A549 (cell line): ENCODE data around the gene C15orf39. TPM values are rescaled to one million over a fixed set of nuclear protein-coding genes. Genes with fewer than 3 reads are reported as not detected.
A peak's percentile ranks its signal among the peaks of the same experiment; 100 is the strongest.

Experiments used
- ATAC-seq, 2 experiments: fragments of 200-7000 bp in 1 of 2; fragments of >200 bp in 1 of 2; cut with Nextera tagmentation in 1 of 2; cut with Tn5 transposase in 1 of 2; 3 replicates each; pipeline versions ENCODE4 v1.8.0 to v1.9.1; 2018 to 2020; ENCODE audit warnings: mild to moderate bottlenecking in 1 of 2, moderate library complexity in 1 of 2
- CTCF ChIA-PET: fragments of 300-600 bp; sonication (Branson Sonifier 250); formaldehyde crosslinking; extraction: SDS; loops from one replicate; lab custom pipeline; 2021; ENCODE audit warnings: antibody characterized with exemption, inconsistent platforms; lab: Yijun Ruan, JAX
- POLR2A ChIA-PET: fragments of 350-600 bp; formaldehyde crosslinking; extraction: SDS; loops from one replicate; lab custom pipeline; 2021; ENCODE audit warnings: antibody characterized with exemption, inconsistent platforms; lab: Yijun Ruan, JAX
- DNase-seq, 2 experiments: peaks; one replicate each; pipeline versions ENCODE4 v3.0.0 to v3.0.0-alpha.2; 2011 to 2016; ENCODE audit warnings: low read depth in 1 of 2, low spot score in 1 of 2
- FAIRE-seq: peaks from 2 replicates; lab custom pipeline; 2011; peaks lifted over from hg19 to GRCh38; lab: Jason Lieb, UNC
- H3K27ac ChIP-seq, 2 experiments: fragments of >200 bp; sonication (Bioruptor Twin); formaldehyde crosslinking; 3 replicates each; pipeline ENCODE4 v1.5.1; 2016 to 2017
- H3K4me1 ChIP-seq: fragments of >200 bp; sonication (Bioruptor Twin); formaldehyde crosslinking; 3 replicates; pipeline ENCODE4 v1.6.1; 2016
- H3K4me2 ChIP-seq: fragments of >200 bp; sonication (Bioruptor Twin); formaldehyde crosslinking; 3 replicates; pipeline ENCODE4 v1.6.1; 2016
- H3K4me3 ChIP-seq: fragments of >200 bp; sonication (Bioruptor Twin); formaldehyde crosslinking; 3 replicates; pipeline ENCODE4 v1.5.1; 2016
- H3K9me3 ChIP-seq: fragments of >200 bp; sonication (Bioruptor Twin); formaldehyde crosslinking; 3 replicates; pipeline ENCODE4 v1.6.1; 2016
- CBX2 ChIP-seq: fragments of 200-600 bp; sonication (generic); IDR thresholded peaks from 2 replicates; pipeline ENCODE4 v1.6.1; 2016; ENCODE audit warnings: low read depth, mild to moderate bottlenecking, borderline replicate concordance
- CHD4 ChIP-seq: fragments of 200-600 bp; sonication (generic); IDR thresholded peaks from 2 replicates; pipeline ENCODE4 v1.6.1; 2016; ENCODE audit warnings: antibody characterized with exemption, mild to moderate bottlenecking, borderline replicate concordance
- EHMT2 ChIP-seq: fragments of 200-600 bp; sonication (generic); IDR thresholded peaks from 2 replicates; pipeline ENCODE4 v1.6.1; 2016; ENCODE audit warnings: antibody characterized with exemption, low read depth, mild to moderate bottlenecking, moderate library complexity
- EP300 ChIP-seq, 2 experiments: fragments of >200 bp; sonication (Bioruptor Twin); formaldehyde crosslinking; IDR thresholded peaks; 2 replicates in 1 of 2; 3 replicates in 1 of 2; pipeline ENCODE4 v1.6.1; 2016 to 2017
- FOSB ChIP-seq: fragments of 250-450 bp; sonication (Bioruptor Pico); IDR thresholded peaks from 2 replicates; pipeline ENCODE4 v1.5.0; 2020; ENCODE audit warnings: mild to moderate bottlenecking, moderate library complexity
- HEYL ChIP-seq: fragments of 250-450 bp; sonication (Bioruptor Pico); IDR thresholded peaks from 2 replicates; pipeline ENCODE4 v1.8.0; 2021; ENCODE audit warnings: mild to moderate bottlenecking, moderate library complexity
- HOXB5 ChIP-seq: fragments of 250-450 bp; sonication (Bioruptor Pico); IDR thresholded peaks from 2 replicates; pipeline ENCODE4 v1.5.0; 2020; ENCODE audit warnings: mild to moderate bottlenecking, moderate library complexity
- JUN ChIP-seq, 2 experiments: fragments of >200 bp; sonication (Bioruptor Twin); formaldehyde crosslinking; IDR thresholded peaks; 2 replicates in 1 of 2; 3 replicates in 1 of 2; pipeline ENCODE4 v1.6.1; 2016 to 2017
- KDM5A ChIP-seq: fragments of 200-600 bp; sonication (generic); IDR thresholded peaks from 2 replicates; pipeline ENCODE4 v1.6.1; 2016; ENCODE audit warnings: antibody characterized with exemption, mild to moderate bottlenecking
- MAFK ChIP-seq: fragments of 450-650 bp; IDR thresholded peaks from 2 replicates; pipeline ENCODE4 v1.6.1; 2014; ENCODE audit not compliant: partially characterized antibody
- MAZ ChIP-seq: fragments of 150-350 bp; IDR thresholded peaks from 2 replicates; pipeline ENCODE4 v1.6.1; 2014; ENCODE audit warnings: antibody characterized with exemption, low read depth, low read length, borderline replicate concordance
- PHF8 ChIP-seq: fragments of 200-600 bp; sonication (generic); IDR thresholded peaks from 2 replicates; pipeline ENCODE4 v1.6.1; 2016; ENCODE audit warnings: low read depth, mild to moderate bottlenecking, antibody characterized with exemption, moderate library complexity, borderline replicate concordance
- POLR2AphosphoS2 ChIP-seq: conservative IDR thresholded peaks from 2 replicates; pipeline ENCODE4 v1.6.1; 2012; ENCODE audit warnings: low read length, improper control_type of control experiment, inconsistent platforms
- RAD21 ChIP-seq, 2 experiments: fragments of >200 bp in 1 of 2; sonication (Bioruptor Twin) in 1 of 2; formaldehyde crosslinking in 1 of 2; IDR thresholded peaks in 1 of 2; conservative IDR thresholded peaks in 1 of 2; 2 replicates in 1 of 2; 3 replicates in 1 of 2; pipeline ENCODE4 v1.6.1; 2012 to 2018; ENCODE audit warnings: inconsistent platforms in 1 of 2
- RARB ChIP-seq: fragments of 250-450 bp; sonication (Bioruptor Pico); IDR thresholded peaks from 2 replicates; pipeline ENCODE4 v1.8.0; 2021; ENCODE audit warnings: mild to moderate bottlenecking, moderate library complexity
- RFX5 ChIP-seq: fragments of 450-650 bp; IDR thresholded peaks from 2 replicates; pipeline ENCODE4 v1.7.1; 2014; ENCODE audit warnings: antibody characterized with exemption, mild to moderate bottlenecking, moderate library complexity
- RNF2 ChIP-seq: fragments of 200-600 bp; sonication (generic); IDR thresholded peaks from 2 replicates; pipeline ENCODE4 v1.6.1; 2016; ENCODE audit warnings: low read depth, mild to moderate bottlenecking, antibody characterized with exemption, moderate library complexity, borderline replicate concordance
- SMC3 ChIP-seq: fragments of >200 bp; sonication (Bioruptor Twin); formaldehyde crosslinking; IDR thresholded peaks from 3 replicates; pipeline ENCODE4 v1.6.1; 2018; ENCODE audit warnings: inconsistent platforms
- ZFP36 ChIP-seq: fragments of 450-650 bp; IDR thresholded peaks from 2 replicates; pipeline ENCODE4 v1.6.1; 2014; ENCODE audit warnings: borderline replicate concordance; ENCODE audit not compliant: partially characterized antibody
- WGBS: methylation state at CpG from one replicate; pipeline ENCODE4 v1.1.6; 2017; ENCODE audit errors: missing lambda C conversion rate; 5-methylcytosine and 5-hydroxymethylcytosine counted together
- polyA plus RNA-seq, 4 experiments: library from polyadenylated mRNA; depleted of rRNA in 3 of 4; stranded (reverse); fragments of >200 nt; fragmentation: RNase III in 1 of 4; extraction: RNeasy Plus Mini Kit Qiagen cat#74134 plus additional on column Dnase treatment in 1 of 4; gene quantifications; 2 replicates in 3 of 4; 3 replicates in 1 of 4; pipeline ENCODE4 v1.2.3, GENCODE V29; 2011 to 2017
- TF ChIP-seq, protein P1 (sequence below): fragments of >200 bp; sonication (Bioruptor Twin); formaldehyde crosslinking; IDR thresholded peaks from 3 replicates; pipeline ENCODE4 v1.6.1; 2016
- TF ChIP-seq, protein P2 (sequence below): fragments of 250-450 bp; sonication (Bioruptor Pico); IDR thresholded peaks from 2 replicates; pipeline ENCODE4 v1.5.0; 2020; ENCODE audit warnings: low read depth, mild to moderate bottlenecking, moderate library complexity
- TF ChIP-seq, protein P3 (sequence below): fragments of 250-450 bp; sonication (Bioruptor Pico); IDR thresholded peaks from 2 replicates; pipeline ENCODE4 v1.5.0; 2021; ENCODE audit warnings: mild to moderate bottlenecking, moderate library complexity, borderline replicate concordance
- TF ChIP-seq, protein P4 (sequence below): IDR thresholded peaks from 2 replicates; pipeline ENCODE4 v1.6.1; 2012

The C15orf39 gene
- polyA plus RNA-seq, 2 of the 4 experiments (the other 2 are of a cell fraction) = 5.7 to 16.7 TPM

DNA sequence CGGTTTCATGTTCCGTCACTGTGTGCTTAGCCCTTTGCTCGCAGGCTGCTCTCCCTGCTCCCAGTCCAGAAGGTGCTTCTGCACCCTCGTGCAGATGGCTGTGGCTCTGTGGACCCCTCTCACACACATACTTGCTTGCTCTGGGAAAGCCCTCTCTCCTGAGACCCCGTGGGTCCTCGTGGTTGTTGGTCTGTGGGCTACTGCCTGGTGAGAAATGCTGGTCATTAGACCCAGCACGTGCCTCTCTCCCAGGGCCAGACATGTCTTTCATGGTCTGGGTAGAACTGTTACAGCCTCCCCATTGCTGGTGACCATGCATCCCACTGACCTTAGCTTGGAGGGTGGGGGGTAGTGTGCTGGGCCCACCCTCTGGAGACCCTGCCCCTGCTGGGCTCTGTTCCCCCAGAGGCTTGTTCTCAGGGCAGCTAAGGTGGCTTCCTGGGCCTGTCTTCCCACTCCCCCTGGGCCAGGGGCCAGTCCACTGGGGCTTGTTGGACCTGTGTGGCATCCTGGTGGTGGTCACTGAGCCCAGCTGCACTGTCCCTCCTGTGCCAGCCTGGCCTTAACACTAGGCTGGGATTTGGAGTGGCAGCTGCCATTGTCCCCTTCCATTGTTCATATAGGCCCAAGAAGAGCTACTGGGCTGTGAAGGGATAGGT lies 10.6 kb downstream of the C15orf39 start (continued):
- TF ChIP-seq, protein P1, sequence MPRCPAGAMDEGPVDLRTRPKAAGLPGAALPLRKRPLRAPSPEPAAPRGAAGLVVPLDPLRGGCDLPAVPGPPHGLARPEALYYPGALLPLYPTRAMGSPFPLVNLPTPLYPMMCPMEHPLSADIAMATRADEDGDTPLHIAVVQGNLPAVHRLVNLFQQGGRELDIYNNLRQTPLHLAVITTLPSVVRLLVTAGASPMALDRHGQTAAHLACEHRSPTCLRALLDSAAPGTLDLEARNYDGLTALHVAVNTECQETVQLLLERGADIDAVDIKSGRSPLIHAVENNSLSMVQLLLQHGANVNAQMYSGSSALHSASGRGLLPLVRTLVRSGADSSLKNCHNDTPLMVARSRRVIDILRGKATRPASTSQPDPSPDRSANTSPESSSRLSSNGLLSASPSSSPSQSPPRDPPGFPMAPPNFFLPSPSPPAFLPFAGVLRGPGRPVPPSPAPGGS = no peak
- TF ChIP-seq CBX2 = no peak
- TF ChIP-seq, protein P2, sequence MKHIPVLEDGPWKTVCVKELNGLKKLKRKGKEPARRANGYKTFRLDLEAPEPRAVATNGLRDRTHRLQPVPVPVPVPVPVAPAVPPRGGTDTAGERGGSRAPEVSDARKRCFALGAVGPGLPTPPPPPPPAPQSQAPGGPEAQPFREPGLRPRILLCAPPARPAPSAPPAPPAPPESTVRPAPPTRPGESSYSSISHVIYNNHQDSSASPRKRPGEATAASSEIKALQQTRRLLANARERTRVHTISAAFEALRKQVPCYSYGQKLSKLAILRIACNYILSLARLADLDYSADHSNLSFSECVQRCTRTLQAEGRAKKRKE (CRISPR knock-in tag) = no peak
- TF ChIP-seq, all 56 proteins: peak for 0

DNA sequence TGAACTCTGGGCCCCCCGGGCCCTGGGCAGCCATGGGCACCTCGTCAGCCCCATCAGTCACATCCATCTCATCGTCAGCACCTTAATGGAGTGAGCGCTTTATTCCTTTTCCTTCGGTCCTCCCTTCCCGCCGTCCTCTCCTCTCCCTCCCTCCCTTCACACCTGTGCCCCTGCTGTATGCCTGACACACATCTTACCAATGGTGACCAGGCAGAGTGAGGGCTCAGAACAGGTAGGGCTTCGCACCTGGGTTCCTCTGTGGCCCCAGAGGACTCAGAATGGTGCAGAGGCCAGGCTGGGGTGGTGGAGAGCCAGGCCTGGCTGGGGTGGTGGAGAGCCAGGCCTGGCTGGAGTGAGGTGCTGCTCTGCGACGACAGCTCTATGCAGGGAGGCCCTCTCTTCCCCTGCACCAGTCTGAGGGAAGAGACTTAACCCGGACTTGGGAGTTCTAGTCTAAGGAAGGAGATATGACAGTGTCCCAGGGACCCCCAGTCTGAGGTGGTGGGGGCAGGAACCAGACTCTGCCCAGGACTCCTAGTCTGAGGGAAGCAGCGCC lies 11.6 kb downstream of the C15orf39 start:
- no peak overlapping the region for H3K4me3 ChIP-seq
- FAIRE-seq (no peak), DNase-seq (no peak), ATAC-seq (peak; percentile 6 to 9; a peak in 4 of 6 replicates)
- TF ChIP-seq PHF8 (no peak), KDM5A (no peak), HEYL (no peak), MAZ (no peak), MAFK (no peak), EHMT2 (no peak), EP300 (IDR thresholded peaks at IDR 0.05) (no peak), POLR2AphosphoS2 (no peak; the same call in 1 of the 2 replicates), CHD4 (no peak)
- TF ChIP-seq, protein P2 (CRISPR knock-in tag) = no peak
- ChIA-PET POLR2A (no interaction called here), CTCF (interaction anchor here (3.7 to 15.6 kb wide), 4 partner anchors 8 to 186 kb away, joined by 18 to 324 read pairs (median 40); partner anchors contain the start of genes C15orf39 and PPCDC)
- H3K9me3 ChIP-seq = no peaks in the 10 kb centered on the region
- no peaks in the 10 kb centered on the region for H3K4me1 ChIP-seq
- no peak overlapping the region for H3K27ac ChIP-seq
- WGBS = 90% methylated on average over 12 of the region's 12 CpGs
- H3K4me2 ChIP-seq = no peak overlapping the region

DNA sequence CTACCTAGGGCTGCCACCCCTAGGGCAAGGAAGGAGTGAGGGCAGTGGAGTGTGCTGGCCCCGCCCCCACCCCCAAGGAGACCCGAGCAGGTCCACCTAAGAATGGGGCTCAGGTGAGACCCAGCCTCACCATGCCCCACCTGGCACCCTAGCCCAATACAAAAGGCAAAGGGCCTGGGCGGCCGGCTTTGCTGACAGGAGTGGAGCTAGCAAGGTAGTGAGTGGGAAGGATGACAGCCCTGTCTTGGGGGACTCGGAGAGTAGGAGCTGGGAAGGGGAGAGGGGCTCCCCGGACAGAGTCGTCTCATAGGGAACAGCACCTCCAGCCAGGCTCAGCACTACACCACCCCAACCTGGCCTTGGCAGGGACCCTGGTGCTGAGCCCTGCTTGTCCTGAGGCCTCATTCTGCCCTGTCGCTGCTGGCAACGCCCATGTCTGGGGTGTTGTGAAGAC lies 12.1 kb downstream of the C15orf39 start:
- TF ChIP-seq ZFP36 = no peak
- no peak for TF ChIP-seq HOXB5
- no peak for TF ChIP-seq SMC3
- no peak for TF ChIP-seq RARB (CRISPR knock-in tag)
- TF ChIP-seq, protein P3, sequence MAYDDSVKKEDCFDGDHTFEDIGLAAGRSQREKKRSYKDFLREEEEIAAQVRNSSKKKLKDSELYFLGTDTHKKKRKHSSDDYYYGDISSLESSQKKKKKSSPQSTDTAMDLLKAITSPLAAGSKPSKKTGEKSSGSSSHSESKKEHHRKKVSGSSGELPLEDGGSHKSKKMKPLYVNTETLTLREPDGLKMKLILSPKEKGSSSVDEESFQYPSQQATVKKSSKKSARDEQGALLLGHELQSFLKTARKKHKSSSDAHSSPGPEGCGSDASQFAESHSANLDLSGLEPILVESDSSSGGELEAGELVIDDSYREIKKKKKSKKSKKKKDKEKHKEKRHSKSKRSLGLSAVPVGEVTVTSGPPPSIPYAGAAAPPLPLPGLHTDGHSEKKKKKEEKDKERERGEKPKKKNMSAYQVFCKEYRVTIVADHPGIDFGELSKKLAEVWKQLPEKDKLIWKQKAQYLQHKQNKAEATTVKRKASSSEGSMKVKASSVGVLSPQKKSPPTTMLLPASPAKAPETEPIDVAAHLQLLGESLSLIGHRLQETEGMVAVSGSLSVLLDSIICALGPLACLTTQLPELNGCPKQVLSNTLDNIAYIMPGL = no peak
- TF ChIP-seq CHD4 = no peak
- no peak for TF ChIP-seq RAD21 (conservative IDR thresholded peaks at IDR 0.05 in 1 of 2, IDR thresholded peaks at IDR 0.05 in 1 of 2)
- TF ChIP-seq, protein P1 = no peak
- no peak for TF ChIP-seq MAFK
- no peak for TF ChIP-seq RNF2
- no peak for TF ChIP-seq KDM5A
- TF ChIP-seq, protein P4, sequence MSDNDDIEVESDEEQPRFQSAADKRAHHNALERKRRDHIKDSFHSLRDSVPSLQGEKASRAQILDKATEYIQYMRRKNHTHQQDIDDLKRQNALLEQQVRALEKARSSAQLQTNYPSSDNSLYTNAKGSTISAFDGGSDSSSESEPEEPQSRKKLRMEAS = no peak
- no peak for TF ChIP-seq EHMT2
- TF ChIP-seq CBX2 = no peak
- TF ChIP-seq JUN (IDR thresholded peaks at IDR 0.05) = no peak; a peak in 1 of 5 replicates
- TF ChIP-seq FOSB (CRISPR knock-in tag) = no peak
- TF ChIP-seq RFX5 = no peak
- no peak for TF ChIP-seq PHF8

More for the DNA sequence above, 12.1 kb downstream of the C15orf39 start:
- Histone ChIP-seq H3K27ac (no peak overlapping the region), H3K4me2 (no peak overlapping the region), H3K9me3 (no peaks in the 10 kb centered on the region), H3K4me3 (no peak overlapping the region), H3K4me1 (no peaks in the 10 kb centered on the region)
- 85% methylated on average over 9 of the region's 9 CpGs for WGBS
- no peak for DNase-seq
- FAIRE-seq = no peak
- POLR2A ChIA-PET = no interaction called here
- peak in 1 of 2 experiments; percentile 9; a peak in 3 of 6 replicates for ATAC-seq
- CTCF ChIA-PET = interaction anchor here (1.1 to 15.6 kb wide), 6 partner anchors 8 to 186 kb away, joined by 4 to 324 read pairs (median 22); partner anchors contain the start of genes C15orf39 and PPCDC
